Hepatocyte (in vitro differentiated cells): ENCODE measurements around the gene RHOXF2.

Source experiments
- EZH2 ChIP-seq: fragments of 200-600 bp; sonication (generic); IDR thresholded peaks from 2 replicates; pipeline ENCODE4 v1.6.1; 2016; ENCODE audit warnings: antibody characterized with exemption, mild to moderate bottlenecking, borderline replicate concordance
- EZH2phosphoT487 ChIP-seq: fragments of 200-600 bp; sonication (generic); IDR thresholded peaks from one replicate; pipeline ENCODE4 v1.6.1; 2018; ENCODE audit warnings: antibody characterized with exemption, mild to moderate bottlenecking, low read depth, moderate library complexity; ENCODE audit not compliant: unreplicated experiment, severe bottlenecking
- TF ChIP-seq, protein P1 (sequence below): fragments of 200-600 bp; sonication (generic); IDR thresholded peaks from 2 replicates; pipeline ENCODE4 v1.5.1; 2016; ENCODE audit warnings: antibody characterized with exemption, mild to moderate bottlenecking; ENCODE audit not compliant: poor library complexity

DNA sequence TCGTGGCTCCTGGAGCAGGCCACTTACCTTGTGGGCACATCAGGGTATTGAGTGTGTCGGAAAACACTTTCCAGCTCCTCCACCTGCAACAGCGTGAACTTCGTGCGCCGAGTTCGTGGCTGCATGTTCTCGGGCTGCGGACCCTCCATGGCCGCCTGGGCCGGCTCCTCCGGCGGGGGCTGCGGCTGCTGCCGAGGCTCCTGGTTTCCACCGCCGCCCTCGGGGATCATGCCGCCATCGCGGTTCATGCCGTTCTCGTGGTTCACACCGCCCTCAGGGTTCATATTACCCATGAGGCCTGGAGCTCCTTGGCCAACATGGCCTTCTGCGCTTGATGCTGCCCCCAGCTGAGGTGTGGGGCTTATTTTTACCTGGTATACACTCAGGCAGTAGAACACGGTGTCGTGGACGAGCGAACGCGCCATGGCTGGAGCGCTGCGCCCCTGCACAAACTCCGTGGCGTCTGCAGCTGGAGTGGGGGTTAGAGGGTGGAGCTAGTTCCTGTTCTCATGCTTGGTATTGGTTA is 42.9 kb upstream of the RHOXF2 start, which contains the start of gene RHOXF1:
- TF ChIP-seq, protein P1, sequence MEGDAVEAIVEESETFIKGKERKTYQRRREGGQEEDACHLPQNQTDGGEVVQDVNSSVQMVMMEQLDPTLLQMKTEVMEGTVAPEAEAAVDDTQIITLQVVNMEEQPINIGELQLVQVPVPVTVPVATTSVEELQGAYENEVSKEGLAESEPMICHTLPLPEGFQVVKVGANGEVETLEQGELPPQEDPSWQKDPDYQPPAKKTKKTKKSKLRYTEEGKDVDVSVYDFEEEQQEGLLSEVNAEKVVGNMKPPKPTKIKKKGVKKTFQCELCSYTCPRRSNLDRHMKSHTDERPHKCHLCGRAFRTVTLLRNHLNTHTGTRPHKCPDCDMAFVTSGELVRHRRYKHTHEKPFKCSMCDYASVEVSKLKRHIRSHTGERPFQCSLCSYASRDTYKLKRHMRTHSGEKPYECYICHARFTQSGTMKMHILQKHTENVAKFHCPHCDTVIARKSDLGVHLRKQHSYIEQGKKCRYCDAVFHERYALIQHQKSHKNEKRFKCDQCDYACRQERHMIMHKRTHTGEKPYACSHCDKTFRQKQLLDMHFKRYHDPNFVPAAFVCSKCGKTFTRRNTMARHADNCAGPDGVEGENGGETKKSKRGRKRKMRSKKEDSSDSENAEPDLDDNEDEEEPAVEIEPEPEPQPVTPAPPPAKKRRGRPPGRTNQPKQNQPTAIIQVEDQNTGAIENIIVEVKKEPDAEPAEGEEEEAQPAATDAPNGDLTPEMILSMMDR: no peak
- TF ChIP-seq EZH2: no peak
- no peak for TF ChIP-seq EZH2phosphoT487
